NCI-H69 (cell line): Measurements from ENCODE around the gene PFKFB1.

Experiments used
- DNase-seq: peaks from one replicate; lab custom pipeline; 2025; lab: John Stamatoyannopoulos, UW

PFKFB1 gene

GRCh38 chrX:54994099-54994498 lies at the start of gene PFKFB1:
Gene PFKFB1 (minus strand): TSS chrX:54994188. CDS start chrX:54994007, 181 bp downstream.
- no peak for DNase-seq

- no peak for DNase-seq
Measured at GRCh38 chrX:55041514-55041913, 47.5 kb upstream of the PFKFB1 start.

- DNase-seq: no peak
Measured at GRCh38 chrX:55039471-55039870, 45.5 kb upstream of the PFKFB1 start.

GRCh38 chrX:55033429-55033828 lies 39.4 kb upstream of the PFKFB1 start:
- no peak for DNase-seq

DNA sequence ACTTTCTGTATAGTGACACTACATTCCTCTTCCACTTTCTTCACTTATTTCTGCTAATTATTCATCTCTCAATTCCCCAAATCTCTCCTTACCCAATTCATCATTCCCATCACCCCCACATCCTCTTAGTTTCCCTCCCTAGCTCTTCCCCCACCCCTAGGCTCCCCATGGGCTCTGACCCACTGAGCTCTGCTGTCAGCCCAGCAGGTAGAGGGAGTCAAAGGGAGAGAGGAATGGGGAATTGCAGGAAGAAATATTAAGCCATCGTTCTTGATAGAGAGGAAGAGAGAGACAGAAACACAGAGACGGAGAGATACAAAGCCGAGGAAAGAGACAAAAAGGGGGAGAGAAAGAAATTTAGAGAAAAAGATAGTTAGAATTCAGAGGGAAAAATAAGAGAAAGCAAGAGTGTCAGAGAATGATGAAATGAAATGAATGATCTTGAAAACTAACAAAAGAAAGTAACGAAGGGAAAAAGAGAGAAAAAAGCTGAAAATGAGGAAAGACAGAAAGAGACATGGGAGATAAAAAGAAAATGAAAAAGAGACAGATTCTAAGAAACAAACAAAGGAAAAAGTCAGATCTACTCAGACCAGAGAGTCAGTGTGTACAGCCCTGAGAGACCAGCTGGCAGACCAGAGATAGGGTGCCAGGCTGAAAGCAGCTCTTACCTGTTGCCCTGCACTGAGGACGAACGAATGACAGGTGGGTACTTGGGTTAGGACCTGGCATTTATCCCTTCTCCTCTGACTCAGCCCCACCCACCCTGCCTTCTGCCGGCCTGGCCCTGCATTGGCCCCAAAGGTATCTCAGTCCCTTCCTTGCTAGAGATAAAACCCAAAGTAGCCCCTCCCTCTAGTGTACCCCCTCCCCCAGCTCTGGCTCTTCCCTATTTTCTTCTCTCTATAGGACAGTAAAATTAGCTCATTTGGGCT lies 36.5 kb upstream of the PFKFB1 start, which contains the start of gene ALAS2:
TSS of gene ALAS2 (minus strand) at position 707 of the 935 bp plus-strand sequence. CDS start 4,977 bp downstream, outside the sequence.
- DNase-seq: no peak

GRCh38 chrX:55029291-55029690 lies 35.3 kb upstream of the PFKFB1 start:
- DNase-seq: no peak

GRCh38 chrX:55028611-55029010 lies 34.6 kb upstream of the PFKFB1 start:
- no peak for DNase-seq

GRCh38 chrX:55028040-55028439 lies 34.1 kb upstream of the PFKFB1 start:
- no peak for DNase-seq

DNA sequence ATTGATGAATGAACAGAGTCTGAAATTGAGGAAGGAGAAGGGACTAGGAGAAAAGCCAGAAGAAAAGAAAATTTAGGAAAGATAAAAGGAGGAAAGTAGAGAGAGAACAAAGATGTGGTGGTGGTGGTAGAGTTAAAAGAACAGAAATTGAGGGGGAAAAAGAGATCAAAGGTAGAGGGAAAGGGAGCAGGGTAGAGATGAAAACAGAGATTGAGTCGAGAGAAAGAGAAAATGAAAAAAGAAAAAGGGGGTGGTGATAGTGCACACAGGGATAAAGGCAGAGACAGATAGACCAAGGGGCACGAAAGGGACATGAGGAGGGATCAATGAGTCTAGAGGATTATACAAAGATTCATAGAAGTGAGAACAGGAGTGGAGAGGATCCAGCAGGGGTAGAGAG lies 32.9 kb upstream of the PFKFB1 start:
- DNase-seq: no peak

GRCh38 chrX:55026143-55026542 lies 32.2 kb upstream of the PFKFB1 start:
- DNase-seq: no peak

GRCh38 chrX:55014897-55015299 lies 20.9 kb upstream of the PFKFB1 start:
- no peak for DNase-seq

DNA sequence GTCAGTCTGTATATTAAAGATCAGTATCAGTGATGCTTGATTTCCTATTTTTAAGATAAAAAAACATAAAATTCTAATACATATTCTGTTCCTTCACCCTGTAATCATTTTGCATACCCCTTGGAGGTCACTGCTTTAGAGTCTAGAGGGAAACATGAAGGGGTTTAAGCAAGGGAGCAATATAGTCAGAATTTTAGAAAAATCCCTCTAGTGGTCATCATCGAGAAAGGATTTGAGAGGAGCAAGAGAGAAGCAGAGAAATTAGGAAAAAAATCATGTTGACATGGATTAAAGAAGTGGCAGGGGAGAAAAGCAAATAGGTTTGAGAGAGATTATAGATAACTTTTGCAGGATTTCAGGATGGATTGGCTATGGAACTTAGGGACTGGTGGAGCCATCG lies 17.3 kb upstream of the PFKFB1 start:
- DNase-seq: peak; percentile 2

DNA sequence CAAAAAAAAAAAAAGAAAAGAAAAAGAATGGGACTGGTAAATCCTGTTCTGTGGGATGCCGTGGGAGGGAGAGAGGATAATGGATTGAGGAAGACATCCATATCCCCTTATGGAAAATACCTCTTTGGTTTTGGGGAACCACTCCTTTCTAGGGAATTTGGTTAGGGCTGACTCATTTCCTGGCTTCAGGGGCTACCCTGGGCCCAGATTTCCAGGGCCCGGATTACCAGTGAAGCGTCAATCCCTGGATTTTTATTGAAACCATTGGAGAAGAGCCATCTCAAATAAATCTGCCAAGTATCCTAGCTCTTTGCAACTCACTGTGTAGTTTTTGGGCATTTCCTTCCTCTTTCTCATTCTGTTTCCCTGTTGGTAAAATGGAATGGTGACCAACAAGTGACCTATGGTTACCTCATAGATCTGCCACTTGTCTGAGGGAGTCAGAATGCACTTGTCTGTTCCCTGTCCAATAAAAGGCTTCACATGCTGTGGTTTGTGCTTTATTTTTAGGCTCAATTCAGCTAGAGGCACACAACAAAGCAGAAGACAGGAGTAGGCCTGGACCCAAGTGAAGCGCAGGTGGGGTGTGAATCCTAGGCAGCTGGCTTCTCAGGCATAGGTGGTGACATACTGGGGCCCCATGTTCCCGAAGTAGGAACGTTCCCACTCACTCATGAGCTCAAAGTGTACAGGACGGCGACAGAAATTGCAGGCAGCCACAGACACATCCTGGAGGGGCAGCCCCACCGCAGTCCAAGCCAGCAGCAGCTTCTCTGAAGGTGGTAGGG lies 14.8 kb upstream of the PFKFB1 start:
- DNase-seq: no peak

DNA sequence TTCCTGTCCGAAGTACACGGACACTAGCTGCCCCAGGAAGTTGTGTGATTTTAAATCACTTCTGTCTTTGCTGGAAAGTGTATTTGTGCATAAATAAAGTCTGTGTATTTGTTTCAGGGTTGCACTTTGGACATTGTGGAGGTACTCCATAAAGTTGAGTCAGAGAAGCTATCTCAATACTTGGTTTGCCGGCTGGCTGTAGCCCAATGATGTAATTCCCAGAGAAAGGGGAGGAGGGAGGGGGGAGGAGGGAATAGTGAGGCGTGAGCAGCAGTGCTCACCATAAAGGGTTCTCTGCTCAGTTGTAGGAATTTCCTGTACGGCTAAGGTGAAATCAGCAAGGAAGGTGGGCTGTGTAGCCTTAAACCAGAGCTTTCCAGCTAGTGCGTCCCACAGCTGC lies 13.7 kb upstream of the PFKFB1 start:
- DNase-seq: no peak

- no peak for DNase-seq
Measured at GRCh38 chrX:55006827-55007621, 13.0 kb upstream of the PFKFB1 start.

- DNase-seq: no peak
Measured at GRCh38 chrX:55005256-55005655, 11.3 kb upstream of the PFKFB1 start.

- no peak for DNase-seq
Measured at GRCh38 chrX:55004231-55004630, 10.2 kb upstream of the PFKFB1 start.

DNA sequence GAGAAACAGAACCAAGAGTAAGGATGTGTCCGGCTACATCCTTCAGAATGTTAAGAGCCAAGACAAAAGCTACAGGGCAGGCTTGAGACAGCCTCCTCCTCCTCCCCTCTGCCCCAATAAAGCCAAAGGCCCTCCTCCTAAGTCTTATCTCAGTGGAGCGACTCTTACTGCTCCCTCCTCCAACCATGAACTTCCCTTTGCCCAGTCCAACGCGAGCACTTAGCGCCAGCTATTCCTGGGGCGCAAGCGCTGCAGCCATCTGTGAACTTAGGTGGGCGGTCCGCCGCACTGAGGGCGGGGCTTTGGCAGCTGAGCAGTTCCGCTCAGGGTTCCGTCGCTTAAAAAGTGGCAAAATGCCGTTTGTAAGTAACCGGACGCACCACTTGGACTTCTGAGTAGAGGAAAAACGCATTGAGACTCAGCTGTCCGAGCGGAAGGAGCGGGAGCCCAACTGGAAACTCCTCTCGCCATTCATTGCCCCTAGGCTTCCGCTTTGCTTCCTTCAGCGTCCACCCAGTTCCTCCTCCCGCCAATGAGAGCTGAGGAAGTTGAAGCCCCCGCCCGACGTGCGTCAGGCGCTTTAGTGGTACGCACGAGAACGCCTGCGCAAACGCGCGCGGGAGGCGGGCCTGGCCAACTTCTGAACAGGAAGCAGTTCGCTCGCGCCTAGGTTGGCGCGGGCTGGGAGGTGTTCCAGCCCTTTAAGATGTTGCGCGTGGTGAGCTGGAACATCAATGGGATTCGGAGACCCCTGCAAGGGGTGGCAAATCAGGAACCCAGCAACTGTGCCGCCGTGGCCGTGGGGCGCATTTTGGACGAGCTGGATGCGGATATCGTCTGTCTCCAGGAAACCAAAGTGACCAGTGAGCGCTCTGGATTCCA lies 6.0 kb upstream of the PFKFB1 start, which contains the start of gene APEX2:
TSS of gene APEX2 (plus strand) at position 647 of the 882 bp plus-strand sequence. CDS start at position 707, 60 bp downstream.
- peak; percentile 96 for DNase-seq

DNA sequence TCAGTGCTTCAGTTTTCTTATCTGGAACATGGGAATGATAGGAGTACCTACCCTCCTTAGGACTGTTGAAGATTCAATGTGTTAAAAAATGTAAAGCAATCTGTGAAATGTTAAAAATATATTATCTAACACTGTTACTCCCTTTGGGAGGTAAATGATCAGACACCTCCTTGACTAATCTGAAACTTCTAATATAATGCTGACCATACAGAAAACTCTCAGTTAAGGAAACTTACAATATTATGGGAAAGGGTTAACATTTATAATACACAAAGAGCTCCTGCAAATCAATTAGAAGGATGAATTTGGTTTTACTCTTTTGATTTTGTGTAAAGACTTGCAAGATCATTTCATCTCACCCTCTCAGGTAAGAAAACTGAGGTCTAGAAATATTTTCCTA lies 1.6 kb upstream of the PFKFB1 start:
- DNase-seq: no peak

GRCh38 chrX:54994668-54995351 lies 822 bp upstream of the PFKFB1 start:
- no peak for DNase-seq
